ENCODE measurements around the gene EPB41L4A.
"Not testable (repeated sequence)": the region's sequence is repeated elsewhere in the genome, so short reads cannot be mapped to it uniquely, and the experiment has no call there.

GRCh38 chr5:112222997-112223396 lies 196.1 kb downstream of the EPB41L4A start:
- TF ChIP-seq POLR2A (IDR thresholded peaks at IDR 0.05), result not testable (repeated sequence)
- TF ChIP-seq, protein P1, sequence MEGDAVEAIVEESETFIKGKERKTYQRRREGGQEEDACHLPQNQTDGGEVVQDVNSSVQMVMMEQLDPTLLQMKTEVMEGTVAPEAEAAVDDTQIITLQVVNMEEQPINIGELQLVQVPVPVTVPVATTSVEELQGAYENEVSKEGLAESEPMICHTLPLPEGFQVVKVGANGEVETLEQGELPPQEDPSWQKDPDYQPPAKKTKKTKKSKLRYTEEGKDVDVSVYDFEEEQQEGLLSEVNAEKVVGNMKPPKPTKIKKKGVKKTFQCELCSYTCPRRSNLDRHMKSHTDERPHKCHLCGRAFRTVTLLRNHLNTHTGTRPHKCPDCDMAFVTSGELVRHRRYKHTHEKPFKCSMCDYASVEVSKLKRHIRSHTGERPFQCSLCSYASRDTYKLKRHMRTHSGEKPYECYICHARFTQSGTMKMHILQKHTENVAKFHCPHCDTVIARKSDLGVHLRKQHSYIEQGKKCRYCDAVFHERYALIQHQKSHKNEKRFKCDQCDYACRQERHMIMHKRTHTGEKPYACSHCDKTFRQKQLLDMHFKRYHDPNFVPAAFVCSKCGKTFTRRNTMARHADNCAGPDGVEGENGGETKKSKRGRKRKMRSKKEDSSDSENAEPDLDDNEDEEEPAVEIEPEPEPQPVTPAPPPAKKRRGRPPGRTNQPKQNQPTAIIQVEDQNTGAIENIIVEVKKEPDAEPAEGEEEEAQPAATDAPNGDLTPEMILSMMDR (IDR thresholded peaks at IDR 0.05), result not testable (repeated sequence)

All from lower leg skin (tissue), 3 donors.